Endodermal cell (in vitro differentiated cells): ENCODE measurements around the gene CCDC3. TPM values are rescaled to one million over a fixed set of nuclear protein-coding genes. Genes with fewer than 3 reads are reported as not detected.
A peak's percentile ranks its signal among the peaks of the same experiment; 100 is the strongest.

Experiments used
- DNase-seq: peaks from one replicate; pipeline ENCODE4 v3.0.0-alpha.2; 2017
- H3K27ac ChIP-seq: 2 replicates; pipeline ENCODE4 v1.5.1; 2013; ENCODE audit warnings: mild to moderate bottlenecking, low read depth, low read length, moderate library complexity
- H3K27me3 ChIP-seq: 2 replicates; pipeline ENCODE4 v1.6.1; 2013; ENCODE audit warnings: mild to moderate bottlenecking, low read length, moderate library complexity; ENCODE audit not compliant: insufficient read depth, control insufficient read depth, poor library complexity, severe bottlenecking
- H3K36me3 ChIP-seq: 2 replicates; pipeline ENCODE4 v1.7.0; 2013; ENCODE audit warnings: mild to moderate bottlenecking, low read length, moderate library complexity; ENCODE audit not compliant: control insufficient read depth, insufficient read depth
- H3K4me1 ChIP-seq: one replicate; pipeline ENCODE4 v1.7.0; 2013; ENCODE audit warnings: low read length; ENCODE audit not compliant: control insufficient read depth, insufficient read depth
- H3K4me3 ChIP-seq: 2 replicates; pipeline ENCODE4 v1.5.1; 2013; ENCODE audit warnings: mild to moderate bottlenecking, low read length, moderate library complexity
- H3K9ac ChIP-seq: 2 replicates; pipeline ENCODE4 v1.6.1; 2013; ENCODE audit warnings: mild to moderate bottlenecking, low read length, moderate library complexity; ENCODE audit not compliant: poor library complexity, severe bottlenecking; ENCODE audit errors: extremely low read depth
- H3K9me3 ChIP-seq: 2 replicates; pipeline ENCODE4 v1.6.1; 2013; ENCODE audit warnings: mild to moderate bottlenecking, low read length, moderate library complexity; ENCODE audit not compliant: control insufficient read depth
- H3K27ac Mint-ChIP-seq: 2 replicates; pipeline ENCODE4 v1.8.0; 2020; ENCODE audit warnings: mixed read lengths
- H3K27me3 Mint-ChIP-seq: 2 replicates; pipeline ENCODE4 v1.8.0; 2021; ENCODE audit warnings: mild to moderate bottlenecking, mixed read lengths; ENCODE audit not compliant: insufficient read depth
- H3K36me3 Mint-ChIP-seq: 2 replicates; pipeline ENCODE4 v1.8.0; 2020; ENCODE audit warnings: low read depth, mixed read lengths
- H3K4me1 Mint-ChIP-seq: 2 replicates; pipeline ENCODE4 v1.8.0; 2020; ENCODE audit warnings: mixed read lengths
- H3K4me3 Mint-ChIP-seq: 2 replicates; pipeline ENCODE4 v1.8.0; 2020; ENCODE audit warnings: mild to moderate bottlenecking, moderate library complexity, mixed read lengths
- H3K9me3 Mint-ChIP-seq: 2 replicates; pipeline ENCODE4 v1.8.0; 2020; ENCODE audit warnings: mild to moderate bottlenecking, mixed read lengths
- WGBS, 2 experiments: methylation state at CpG; one replicate each; pipeline versions ENCODE4 v1.1.5 to v1.1.7; 2013; ENCODE audit warnings: missing lambda C conversion rate in 2 of 2, mixed read lengths in 1 of 2; ENCODE audit not compliant: insufficient coverage in 1 of 2, insufficient read length in 1 of 2; 5-methylcytosine and 5-hydroxymethylcytosine counted together
- total RNA-seq, 2 donors: library from RNA; stranded (reverse); fragmentation: NEBNext Ultra II Directional in 1 of 2; extraction: Animal tissue kit (Norgen Biotek cat#: 25700) in 1 of 2; gene quantifications; 2 replicates in 1 of 2; 3 replicates in 1 of 2; pipeline ENCODE4 v1.2.1, GENCODE V29; 2021
- TF ChIP-seq, protein P1 (sequence below): fragments of 200-600 bp; sonication (generic); conservative IDR thresholded peaks from 2 replicates; pipeline ENCODE4 v1.5.0; 2021; ENCODE audit warnings: antibody characterized with exemption, mild to moderate bottlenecking

Gene CCDC3
- total RNA-seq, 2 donors from 2014 or later: 4.6 to 12.3 TPM

DNA sequence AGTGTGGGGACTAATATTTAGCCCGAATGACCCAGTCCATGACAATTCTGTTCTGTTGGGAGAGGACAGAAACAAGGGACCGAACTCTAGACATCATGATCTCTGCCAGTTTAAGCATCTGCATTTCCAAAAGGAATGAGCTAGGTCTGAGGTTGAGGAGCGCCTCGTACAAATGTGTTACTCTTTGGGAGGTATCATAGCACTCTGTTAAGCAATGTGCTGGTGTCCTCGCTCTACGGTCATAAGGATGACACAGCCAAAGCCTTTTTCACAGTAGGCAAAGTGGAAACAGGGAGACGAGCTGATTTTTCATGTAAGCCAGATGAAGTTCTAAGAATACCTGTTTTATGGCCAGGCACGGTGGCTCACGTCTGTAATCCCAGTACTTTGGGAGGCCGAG is 15.4 kb upstream of the CCDC3 start:
- Histone ChIP-seq H3K9me3 (no peaks in the 10 kb centered on the region), H3K4me3 (no peak overlapping the region), H3K27me3 (no peaks in the 10 kb centered on the region), H3K9ac (no peak overlapping the region), H3K4me1 (no peaks in the 10 kb centered on the region), H3K27ac (no peak overlapping the region), H3K36me3 (no peaks in the 10 kb centered on the region)
- Mint-ChIP-seq H3K27ac (no peak overlapping the region), H3K4me1 (peaks cover 6% of the 10 kb centered on the region), H3K27me3 (no peaks in the 10 kb centered on the region), H3K9me3 (peaks cover 16% of the 10 kb centered on the region), H3K4me3 (no peak overlapping the region), H3K36me3 (no peaks in the 10 kb centered on the region)
- TF ChIP-seq, protein P1, sequence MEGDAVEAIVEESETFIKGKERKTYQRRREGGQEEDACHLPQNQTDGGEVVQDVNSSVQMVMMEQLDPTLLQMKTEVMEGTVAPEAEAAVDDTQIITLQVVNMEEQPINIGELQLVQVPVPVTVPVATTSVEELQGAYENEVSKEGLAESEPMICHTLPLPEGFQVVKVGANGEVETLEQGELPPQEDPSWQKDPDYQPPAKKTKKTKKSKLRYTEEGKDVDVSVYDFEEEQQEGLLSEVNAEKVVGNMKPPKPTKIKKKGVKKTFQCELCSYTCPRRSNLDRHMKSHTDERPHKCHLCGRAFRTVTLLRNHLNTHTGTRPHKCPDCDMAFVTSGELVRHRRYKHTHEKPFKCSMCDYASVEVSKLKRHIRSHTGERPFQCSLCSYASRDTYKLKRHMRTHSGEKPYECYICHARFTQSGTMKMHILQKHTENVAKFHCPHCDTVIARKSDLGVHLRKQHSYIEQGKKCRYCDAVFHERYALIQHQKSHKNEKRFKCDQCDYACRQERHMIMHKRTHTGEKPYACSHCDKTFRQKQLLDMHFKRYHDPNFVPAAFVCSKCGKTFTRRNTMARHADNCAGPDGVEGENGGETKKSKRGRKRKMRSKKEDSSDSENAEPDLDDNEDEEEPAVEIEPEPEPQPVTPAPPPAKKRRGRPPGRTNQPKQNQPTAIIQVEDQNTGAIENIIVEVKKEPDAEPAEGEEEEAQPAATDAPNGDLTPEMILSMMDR: no peak
- no peak for DNase-seq
- WGBS, 2 experiments: 94 to 95% methylated on average over 6 to 10 of the region's 10 CpGs

DNA sequence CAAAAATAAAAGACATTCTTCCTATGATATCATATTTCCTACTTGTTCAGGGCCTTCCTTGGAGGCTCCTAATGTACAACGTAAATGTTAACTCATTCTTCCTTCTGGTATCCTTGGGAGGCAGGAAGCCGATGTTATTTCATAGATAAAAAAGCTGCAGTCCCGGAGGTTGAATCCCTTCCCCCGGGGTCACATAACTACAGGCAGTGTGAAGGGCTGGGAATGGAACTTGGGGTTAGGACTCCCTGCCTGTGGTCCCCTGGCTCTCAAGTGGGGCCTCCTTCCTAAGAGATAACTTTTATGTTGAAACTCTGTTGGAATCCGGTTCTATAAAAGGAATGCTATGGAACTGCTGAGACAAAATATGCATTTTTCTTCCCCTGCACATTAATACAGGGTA is 14.9 kb upstream of the CCDC3 start:
- H3K4me3 ChIP-seq: no peak overlapping the region
- WGBS, 2 experiments: 70 to 86% methylated on average over 1 to 5 of the region's 5 CpGs
- H3K27ac ChIP-seq: no peak overlapping the region
- H3K4me3 Mint-ChIP-seq: no peak overlapping the region
- no peak for DNase-seq
- H3K9me3 Mint-ChIP-seq: peaks cover 18% of the 10 kb centered on the region
- H3K9me3 ChIP-seq: no peaks in the 10 kb centered on the region
- no peaks in the 10 kb centered on the region for H3K27me3 Mint-ChIP-seq
- no peaks in the 10 kb centered on the region for H3K27me3 ChIP-seq
- TF ChIP-seq, protein P1: no peak
- peaks cover 6% of the 10 kb centered on the region for H3K4me1 Mint-ChIP-seq
- peak overlapping the region; percentile 24 for H3K27ac Mint-ChIP-seq
- no peaks in the 10 kb centered on the region for H3K36me3 Mint-ChIP-seq
- H3K36me3 ChIP-seq: no peaks in the 10 kb centered on the region
- no peaks in the 10 kb centered on the region for H3K4me1 ChIP-seq
- no peak overlapping the region for H3K9ac ChIP-seq

DNA sequence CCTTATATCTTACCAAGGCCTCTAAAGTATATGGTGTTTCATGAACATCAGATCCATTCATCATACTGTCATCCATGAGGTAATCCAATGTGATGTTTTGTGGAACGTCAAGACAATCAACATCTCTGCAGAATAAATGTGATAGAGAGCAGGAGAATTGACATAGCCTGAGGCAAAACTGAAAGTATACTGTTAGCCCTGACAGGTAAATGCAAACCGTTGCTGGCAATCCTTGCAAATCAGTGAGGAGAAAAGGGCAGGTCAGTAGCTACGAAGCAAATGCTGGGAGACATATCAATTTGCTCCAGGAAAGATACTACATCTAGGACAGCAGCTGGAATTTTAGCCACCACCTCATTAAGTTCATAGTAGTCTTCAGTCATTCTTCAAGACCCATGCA is 4.5 kb upstream of the CCDC3 start:
- Histone ChIP-seq H3K4me3 (no peak overlapping the region), H3K27me3 (peaks cover 31% of the 10 kb centered on the region), H3K9me3 (no peaks in the 10 kb centered on the region), H3K36me3 (no peaks in the 10 kb centered on the region), H3K27ac (no peak overlapping the region), H3K9ac (no peak overlapping the region), H3K4me1 (no peaks in the 10 kb centered on the region)
- no peak overlapping the region for H3K4me3 Mint-ChIP-seq
- H3K9me3 Mint-ChIP-seq: no peaks in the 10 kb centered on the region
- DNase-seq: no peak
- 50 to 61% methylated on average over 2 to 3 of the region's 3 CpGs for WGBS, 2 experiments
- no peak overlapping the region for H3K27ac Mint-ChIP-seq
- no peaks in the 10 kb centered on the region for H3K36me3 Mint-ChIP-seq
- TF ChIP-seq, protein P1: no peak
- H3K27me3 Mint-ChIP-seq: peaks cover 33% of the 10 kb centered on the region
- H3K4me1 Mint-ChIP-seq: no peaks in the 10 kb centered on the region
